GM19468 (cell line): Measurements from ENCODE around the gene ZC3H12A.

ENCODE experiments used
- ATAC-seq: cut with Tn5 transposase; IDR thresholded peaks from one replicate; pipeline ENCODE4 v1.9.1; 2021; ENCODE audit warnings: mild to moderate bottlenecking, moderate library complexity, moderate number of reproducible peaks; ENCODE audit not compliant: unreplicated experiment; ENCODE audit errors: extremely low read depth

The ZC3H12A gene

GRCh38 chr1:37477198-37477931 is 3.0 kb downstream of the ZC3H12A start:
- peak; percentile 13 for ATAC-seq

DNA sequence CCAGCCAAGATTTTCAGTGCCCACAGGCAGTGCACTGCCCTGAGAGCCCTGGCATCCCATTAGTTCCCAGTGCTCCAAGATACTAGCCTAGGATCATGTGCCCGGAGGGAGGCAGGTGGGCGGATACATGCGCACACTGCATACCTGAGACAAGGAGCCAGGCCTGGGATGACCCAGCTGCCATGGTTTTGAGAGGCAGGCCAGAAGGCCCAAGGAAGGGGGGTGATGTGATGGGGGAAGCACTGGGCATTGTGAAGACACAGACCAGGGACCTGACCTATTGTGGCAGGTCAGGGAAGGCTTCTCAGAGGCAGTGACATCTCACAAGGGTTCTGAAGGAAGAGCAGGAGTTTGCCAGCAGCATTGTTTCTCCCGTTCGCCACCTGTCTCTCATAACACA is 3.6 kb downstream of the ZC3H12A start:
- no peak for ATAC-seq

GRCh38 chr1:37478451-37478881 is 4.1 kb downstream of the ZC3H12A start:
- no peak for ATAC-seq

DNA sequence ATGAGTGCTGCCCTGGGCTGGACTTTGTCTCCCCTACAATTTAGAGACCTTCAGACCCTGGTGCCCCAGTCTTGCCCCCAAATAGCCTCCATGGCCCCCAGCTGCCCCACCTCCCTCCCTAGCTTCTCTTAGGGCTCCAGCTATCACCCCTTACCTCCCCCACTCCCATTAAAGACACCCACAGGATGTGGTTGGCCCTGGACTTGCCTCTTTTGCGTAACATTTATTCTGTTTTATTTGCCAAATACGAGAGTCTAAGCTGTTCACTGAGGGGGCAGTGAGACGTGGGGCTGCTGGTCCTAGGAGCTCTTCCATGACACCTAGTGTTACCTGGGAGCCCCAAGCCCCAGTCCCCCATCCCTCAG is 4.5 kb downstream of the ZC3H12A start:
- no peak for ATAC-seq

DNA sequence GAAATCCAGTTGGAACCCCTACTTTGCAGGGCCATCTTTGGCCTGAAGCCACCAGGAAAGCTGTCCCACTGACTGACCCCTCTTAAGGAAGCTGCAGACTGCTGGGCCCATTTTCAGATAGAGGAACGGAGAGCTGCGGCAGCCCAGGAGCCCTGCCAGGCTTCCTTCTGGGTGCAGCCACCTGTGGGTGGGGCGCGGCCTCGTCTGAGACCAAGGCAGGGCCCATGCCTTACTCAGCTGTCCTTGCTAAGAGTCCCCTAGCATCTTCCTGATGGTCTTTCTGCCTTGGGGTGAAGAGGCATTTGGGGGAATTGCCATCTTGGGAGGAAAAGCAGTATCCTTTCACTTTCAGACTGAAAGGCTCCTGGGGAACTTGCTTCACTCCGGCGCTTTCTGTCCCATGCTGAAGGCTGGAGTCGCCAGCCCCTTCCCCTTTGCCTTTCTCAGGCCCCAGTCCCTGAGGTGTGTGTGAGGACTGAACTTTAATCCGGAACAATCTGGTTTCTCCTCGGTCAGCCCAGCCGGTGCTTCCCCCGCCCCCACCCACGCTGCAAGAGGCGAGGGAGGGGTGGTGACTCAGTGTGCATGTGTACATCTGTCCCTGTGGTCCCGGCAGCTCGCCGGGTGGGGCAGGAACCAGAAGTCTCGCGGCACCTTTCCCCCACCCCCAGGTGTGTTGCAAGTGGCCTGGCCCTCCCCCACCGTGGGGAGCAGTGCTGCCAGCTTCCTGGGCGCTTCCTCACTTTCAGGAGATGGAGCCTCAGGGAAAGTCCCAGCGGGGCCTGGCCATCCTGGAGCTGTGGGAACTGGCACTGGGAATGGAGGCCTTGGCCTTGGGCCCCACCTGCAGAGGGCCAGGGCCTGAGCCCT is 5.1 kb downstream of the ZC3H12A start:
- no peak for ATAC-seq

DNA sequence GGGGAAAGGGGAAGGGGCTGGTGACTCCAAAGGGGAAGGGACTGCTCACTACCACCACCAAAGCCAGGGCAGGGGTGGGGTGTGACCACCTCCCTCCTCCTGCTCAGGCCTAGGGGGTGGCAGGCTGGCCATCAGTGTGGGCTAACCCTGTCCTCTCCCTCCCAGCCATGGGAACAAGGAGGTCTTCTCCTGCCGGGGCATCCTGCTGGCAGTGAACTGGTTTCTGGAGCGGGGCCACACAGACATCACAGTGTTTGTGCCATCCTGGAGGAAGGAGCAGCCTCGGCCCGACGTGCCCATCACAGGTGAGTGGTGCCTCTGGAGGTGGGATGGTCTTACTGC is 5.7 kb downstream of the ZC3H12A start:
- ATAC-seq: no peak

GRCh38 chr1:37480581-37481288 is 6.4 kb downstream of the ZC3H12A start:
- ATAC-seq: no peak

DNA sequence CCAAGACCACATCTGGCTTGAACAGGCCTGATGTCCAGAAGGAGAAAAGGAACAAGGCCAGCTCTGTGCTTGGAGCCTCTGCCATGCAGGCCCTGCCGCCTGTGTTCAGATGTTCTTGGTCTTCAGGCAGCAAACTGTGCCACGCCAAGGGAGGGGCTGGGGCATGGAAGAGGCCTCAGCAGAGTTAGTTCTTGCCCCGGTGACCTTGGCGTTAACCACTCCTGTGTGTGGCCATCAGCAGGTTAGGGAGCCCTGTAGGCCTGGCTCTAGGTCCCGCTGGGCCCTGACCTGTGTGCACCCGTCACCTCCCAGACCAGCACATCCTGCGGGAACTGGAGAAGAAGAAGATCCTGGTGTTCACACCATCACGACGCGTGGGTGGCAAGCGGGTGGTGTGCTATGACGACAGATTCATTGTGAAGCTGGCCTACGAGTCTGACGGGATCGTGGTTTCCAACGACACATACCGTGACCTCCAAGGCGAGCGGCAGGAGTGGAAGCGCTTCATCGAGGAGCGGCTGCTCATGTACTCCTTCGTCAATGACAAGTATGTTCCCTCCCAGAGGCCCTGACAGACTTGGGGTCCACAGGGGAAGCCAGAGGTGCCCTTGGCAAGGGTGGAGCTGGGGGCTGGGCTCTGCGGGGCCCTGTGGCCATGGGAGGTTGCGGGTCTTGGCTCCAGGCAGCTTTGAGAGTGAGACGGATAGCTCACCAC is 7.1 kb downstream of the ZC3H12A start:
- ATAC-seq: no peak

- ATAC-seq: no peak
Observed at GRCh38 chr1:37482004-37482785, 7.8 kb downstream of the ZC3H12A start.

- ATAC-seq: no peak
Observed at GRCh38 chr1:37482796-37483744, 8.7 kb downstream of the ZC3H12A start.

GRCh38 chr1:37483785-37484184 is 9.4 kb downstream of the ZC3H12A start:
- ATAC-seq: no peak

DNA sequence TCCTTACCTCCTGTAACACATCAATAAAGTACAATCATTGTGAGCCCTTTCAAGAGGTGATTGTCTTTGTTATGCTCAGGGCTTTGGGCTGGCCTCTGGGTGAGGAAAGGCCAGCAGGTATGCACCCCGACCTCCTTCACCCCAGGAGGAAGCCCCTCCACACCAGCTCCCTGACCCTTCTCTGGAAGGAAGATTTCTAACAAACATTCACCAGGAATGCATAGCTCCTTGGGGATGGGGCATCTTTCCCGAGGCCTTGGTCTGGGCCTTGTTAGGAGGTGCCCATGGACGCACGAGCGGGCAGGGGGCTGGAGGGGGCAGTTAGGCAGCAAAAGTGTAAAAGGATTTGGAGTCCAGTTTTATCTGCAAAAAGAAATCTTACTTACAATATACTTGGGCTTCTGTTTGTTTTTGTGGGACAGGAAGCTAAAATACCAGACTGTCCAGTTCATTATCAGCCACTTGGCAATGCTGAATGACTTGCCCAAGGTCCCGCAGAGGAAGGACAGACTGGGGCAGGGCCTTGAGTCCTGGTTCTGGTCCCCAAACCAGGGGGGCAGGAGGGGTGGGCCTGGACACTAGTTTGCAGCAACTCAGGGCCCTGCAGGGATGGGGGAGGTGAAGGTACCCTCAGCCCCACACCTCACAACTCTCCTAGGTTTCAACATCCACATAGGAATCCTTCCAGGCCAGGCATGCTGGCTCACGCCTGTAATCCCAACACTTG is 10.1 kb downstream of the ZC3H12A start:
- no peak for ATAC-seq

DNA sequence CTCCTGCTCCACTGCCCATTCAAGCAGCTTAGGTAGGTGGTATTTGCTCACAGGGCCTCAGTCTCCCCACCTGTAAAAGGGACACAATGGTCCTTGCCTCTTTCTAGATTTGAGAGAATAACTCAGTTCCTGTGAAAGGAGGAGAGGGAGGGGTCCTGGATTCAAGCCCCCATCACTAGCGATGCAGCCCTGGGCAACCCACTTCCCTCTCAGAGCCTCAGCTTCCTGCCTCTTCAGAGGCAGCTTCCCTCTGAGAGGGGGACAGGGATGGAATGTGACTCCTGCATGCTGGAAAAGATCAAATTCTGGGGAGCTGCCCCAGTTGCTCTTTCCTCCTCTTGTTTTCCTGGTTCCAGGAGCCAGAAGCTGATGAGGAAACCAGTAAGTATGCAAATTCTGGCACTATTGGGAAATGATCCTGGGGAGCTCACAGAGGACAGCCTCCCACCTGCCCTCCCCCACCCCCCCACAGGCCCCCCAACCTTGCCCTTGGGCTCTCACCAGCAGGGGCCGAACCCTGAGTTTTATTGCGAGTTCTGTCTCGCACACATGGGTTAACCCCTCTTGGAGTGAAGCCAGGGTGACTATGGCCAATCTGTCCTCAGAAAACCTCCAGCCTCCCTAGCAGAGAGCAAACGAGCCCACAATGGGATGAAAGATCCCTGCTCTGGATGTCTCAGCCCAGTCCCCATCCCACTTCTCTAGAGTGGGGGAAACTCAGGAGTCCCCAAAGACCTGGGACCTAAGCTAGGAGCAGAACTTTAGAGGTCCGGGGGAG is 11.7 kb downstream of the ZC3H12A start:
- ATAC-seq: no peak

- no peak for ATAC-seq
Observed at GRCh38 chr1:37486680-37487618, 12.6 kb downstream of the ZC3H12A start.

GRCh38 chr1:37487619-37487984 is 13.2 kb downstream of the ZC3H12A start:
- no peak for ATAC-seq
